CD4-positive, alpha-beta T cell treated with Interleukin-21 for 1 hour (primary cell): ENCODE data around the gene DUOX2.
"Not testable (repeated sequence)": the region's sequence is repeated elsewhere in the genome, so short reads cannot be mapped to it uniquely, and the experiment has no call there.

Experiments
- DNase-seq: peaks from one replicate; pipeline ENCODE4 v3.0.0-alpha.2; 2020

The DUOX2 gene

GRCh38 chr15:45138814-45139765 is 25.1 kb upstream of the DUOX2 start:
- no peak for DNase-seq

GRCh38 chr15:45137703-45138102 is 23.7 kb upstream of the DUOX2 start:
- DNase-seq = no peak

GRCh38 chr15:45136378-45136764 is 22.4 kb upstream of the DUOX2 start:
- DNase-seq = peak; percentile 19

- DNase-seq = not testable (repeated sequence)
Observed at GRCh38 chr15:45135705-45136377, 21.9 kb upstream of the DUOX2 start.

GRCh38 chr15:45134682-45135604 is 21.0 kb upstream of the DUOX2 start:
- DNase-seq = peak; percentile 18

- no peak for DNase-seq
Observed at GRCh38 chr15:45134046-45134445, 20.1 kb upstream of the DUOX2 start.

GRCh38 chr15:45133561-45133920 is 19.6 kb upstream of the DUOX2 start:
- DNase-seq = no peak

GRCh38 chr15:45132844-45133560 is 19.0 kb upstream of the DUOX2 start:
- DNase-seq = no peak

- DNase-seq = no peak
Observed at GRCh38 chr15:45131510-45131909, 17.5 kb upstream of the DUOX2 start.

GRCh38 chr15:45130291-45131000 is 16.5 kb upstream of the DUOX2 start:
- DNase-seq = no peak

- DNase-seq = no peak
Observed at GRCh38 chr15:45129651-45130129, 15.7 kb upstream of the DUOX2 start, which contains the start of the genes DUOX1 and DUOXA1. DUOX1 (plus strand) TSS chr15:45129994; CDS start chr15:45131967, 1,973 bp downstream. DUOXA1 (minus strand) TSS chr15:45129879; CDS start chr15:45123014, 6,865 bp downstream.

- DNase-seq = no peak
Observed at GRCh38 chr15:45128971-45129639, 15.1 kb upstream of the DUOX2 start.

- peak; percentile 64 for DNase-seq
Observed at GRCh38 chr15:45126535-45127158, 12.7 kb upstream of the DUOX2 start.

- DNase-seq = no peak
Observed at GRCh38 chr15:45123397-45123796, 9.4 kb upstream of the DUOX2 start.

- DNase-seq = no peak
Observed at GRCh38 chr15:45122719-45123118, 8.7 kb upstream of the DUOX2 start.

GRCh38 chr15:45121706-45122417 is 7.9 kb upstream of the DUOX2 start:
- DNase-seq = no peak

- DNase-seq = no peak
Observed at GRCh38 chr15:45121020-45121419, 7.0 kb upstream of the DUOX2 start.

- DNase-seq = no peak
Observed at GRCh38 chr15:45120081-45120972, 6.4 kb upstream of the DUOX2 start.
